ENCODE data around the gene SH3TC1.
A peak's percentile ranks its signal among the peaks of the same experiment; 100 is the strongest.

DNA sequence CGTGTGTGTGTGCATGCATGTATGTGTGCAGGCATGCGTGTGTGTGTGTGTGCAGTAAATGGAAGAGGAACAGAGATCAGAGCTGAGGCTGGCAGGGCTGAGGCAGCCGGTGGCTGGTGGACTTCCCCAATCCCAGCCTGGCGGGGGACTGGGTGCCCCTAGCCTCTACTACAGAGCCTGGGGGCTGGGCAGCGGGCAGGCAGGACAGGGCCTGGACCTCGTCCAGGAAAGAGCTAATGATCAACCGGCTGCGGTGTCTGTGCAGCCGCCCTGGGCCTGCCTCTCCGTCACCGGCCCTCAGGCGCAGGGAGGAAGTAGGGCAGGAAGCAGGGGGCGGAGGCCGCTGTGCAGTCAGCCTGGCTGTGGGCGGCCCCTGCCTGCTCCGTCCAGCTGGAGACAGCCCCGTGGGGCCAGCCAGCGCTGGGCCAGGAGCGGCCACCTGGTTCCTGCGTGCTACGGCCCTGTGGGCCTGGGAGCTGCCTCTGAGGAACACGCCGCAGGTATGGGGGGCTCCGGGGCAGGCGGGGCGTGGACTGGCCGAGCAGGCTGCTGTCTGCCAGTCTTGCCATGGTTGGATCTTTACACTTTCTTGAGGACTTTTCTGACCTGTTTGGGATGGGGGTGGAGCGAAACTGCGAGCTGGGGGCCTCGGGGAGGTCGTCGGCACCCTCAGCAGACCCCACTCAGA is at the start of gene SH3TC1:
- TF ChIP-seq MAX (IDR thresholded peaks at IDR 0.05; ENCODE audit: low read depth, low read length) (peak; percentile 72; the same call in 1 of the 2 replicates), USF2 (IDR thresholded peaks at IDR 0.05; ENCODE audit: borderline replicate concordance, low read depth, low read length) (no peak), YBX1 (IDR thresholded peaks at IDR 0.05) (no peak), ZZZ3 (IDR thresholded peaks at IDR 0.05; ENCODE audit: control insufficient read depth, insufficient read length, low read depth) (no peak), MYB (IDR thresholded peaks at IDR 0.05; ENCODE audit: borderline replicate concordance, low read depth, low read length) (no peak), POLR2AphosphoS2 (IDR thresholded peaks at IDR 0.05; ENCODE audit: low read depth, low read length) (0 out of 2 replicates have a peak, but pooled peaks have one; percentile 61), MYC (IDR thresholded peaks at IDR 0.05; ENCODE audit: insufficient read depth, insufficient read length, insufficient replicate concordance, low read length, severe bottlenecking) (no peak)
- TF ChIP-seq, protein P1, sequence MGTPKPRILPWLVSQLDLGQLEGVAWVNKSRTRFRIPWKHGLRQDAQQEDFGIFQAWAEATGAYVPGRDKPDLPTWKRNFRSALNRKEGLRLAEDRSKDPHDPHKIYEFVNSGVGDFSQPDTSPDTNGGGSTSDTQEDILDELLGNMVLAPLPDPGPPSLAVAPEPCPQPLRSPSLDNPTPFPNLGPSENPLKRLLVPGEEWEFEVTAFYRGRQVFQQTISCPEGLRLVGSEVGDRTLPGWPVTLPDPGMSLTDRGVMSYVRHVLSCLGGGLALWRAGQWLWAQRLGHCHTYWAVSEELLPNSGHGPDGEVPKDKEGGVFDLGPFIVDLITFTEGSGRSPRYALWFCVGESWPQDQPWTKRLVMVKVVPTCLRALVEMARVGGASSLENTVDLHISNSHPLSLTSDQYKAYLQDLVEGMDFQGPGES (IDR thresholded peaks at IDR 0.05), result no peak
- TF ChIP-seq, protein P2, sequence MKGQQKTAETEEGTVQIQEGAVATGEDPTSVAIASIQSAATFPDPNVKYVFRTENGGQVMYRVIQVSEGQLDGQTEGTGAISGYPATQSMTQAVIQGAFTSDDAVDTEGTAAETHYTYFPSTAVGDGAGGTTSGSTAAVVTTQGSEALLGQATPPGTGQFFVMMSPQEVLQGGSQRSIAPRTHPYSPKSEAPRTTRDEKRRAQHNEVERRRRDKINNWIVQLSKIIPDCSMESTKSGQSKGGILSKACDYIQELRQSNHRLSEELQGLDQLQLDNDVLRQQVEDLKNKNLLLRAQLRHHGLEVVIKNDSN (IDR thresholded peaks at IDR 0.05; ENCODE audit: borderline replicate concordance, extremely low read length, insufficient read depth, low read depth, low read length), result no peak

Measured in GM12878 (cell line).